K562 (cell line): ENCODE data around the gene LENEP. TPM values are rescaled to one million over a fixed set of nuclear protein-coding genes. Genes with fewer than 3 reads are reported as not detected.
A peak's percentile ranks its signal among the peaks of the same experiment; 100 is the strongest.

Source experiments
- ATAC-seq: fragments of 200-7000 bp; cut with Tn5 transposase; 3 replicates; pipeline ENCODE4 v1.9.1; 2020; ENCODE audit warnings: moderate library complexity
- BruUV-seq: library from RNA; stranded (reverse); fragments of 400-500 nt; replicated peaks from 2 replicates; lab custom pipeline; 2021; lab: Mats Ljungman, UMichigan
- CTCF ChIA-PET: fragments of 300-600 bp; formaldehyde crosslinking; extraction: SDS; loops from one replicate; lab custom pipeline; 2021; ENCODE audit warnings: low intra/inter-chr PET ratio; lab: Yijun Ruan, JAX
- POLR2A ChIA-PET: fragments of 300-600, 350-650 bp; sonication (Branson Sonifier 250); formaldehyde crosslinking; extraction: SDS; loops from one replicate; lab custom pipeline; 2021; ENCODE audit warnings: antibody characterized with exemption, inconsistent platforms; lab: Yijun Ruan, JAX
- DNase-seq, 4 experiments: peaks; one replicate each; pipeline versions ENCODE4 v3.0.0 to v3.0.0-alpha.2; 2011 to 2018; ENCODE audit warnings: low spot score in 3 of 4, mixed read lengths in 3 of 4; ENCODE audit errors: extremely low read depth in 1 of 4
- FAIRE-seq: peaks from 2 replicates; lab custom pipeline; 2011; peaks lifted over from hg19 to GRCh38; lab: Jason Lieb, UNC
- H2AFZ ChIP-seq: 2 replicates; pipeline ENCODE4 v1.6.0; 2011; ENCODE audit warnings: low read depth, low read length, control low read depth, inconsistent platforms
- H3K27ac ChIP-seq: fragments of 200-600 bp; 3 replicates; pipeline ENCODE4 v1.8.0; 2011; ENCODE audit warnings: low read depth, mild to moderate bottlenecking, control low read depth, inconsistent platforms, low read length, moderate library complexity, mixed read lengths; ENCODE audit errors: extremely low read depth
- H3K27me3 ChIP-seq, 2 experiments: fragments of 300-600 bp in 1 of 2; 2 replicates in 1 of 2; 3 replicates in 1 of 2; pipeline versions ENCODE4 v1.6.0 to v1.8.0; 2011; ENCODE audit warnings: inconsistent platforms in 2 of 2, low read length in 2 of 2, mild to moderate bottlenecking in 1 of 2, mixed read lengths in 1 of 2, moderate library complexity in 1 of 2; ENCODE audit not compliant: control insufficient read depth in 2 of 2, insufficient read depth in 2 of 2
- H3K36me3 ChIP-seq: fragments of 300-600 bp; 3 replicates; pipeline ENCODE4 v1.8.0; 2011; ENCODE audit warnings: mild to moderate bottlenecking, low read length, inconsistent platforms; ENCODE audit not compliant: control insufficient read depth, insufficient read depth
- H3K4me1 ChIP-seq, 2 experiments: fragments of 200-600 bp in 1 of 2; replicated peaks in 1 of 2; 2 replicates in 1 of 2; 3 replicates in 1 of 2; pipeline versions ENCODE4 v1.5.1 to v1.8.0; 2011; ENCODE audit warnings: inconsistent platforms in 2 of 2, low read length in 2 of 2, mild to moderate bottlenecking in 1 of 2, mixed read lengths in 1 of 2, moderate library complexity in 1 of 2; ENCODE audit not compliant: control insufficient read depth in 2 of 2, insufficient read depth in 2 of 2
- H3K4me2 ChIP-seq: 2 replicates; pipeline ENCODE4 v1.6.1; 2011; ENCODE audit warnings: low read length, control low read depth, inconsistent platforms, mixed read lengths; ENCODE audit not compliant: insufficient read depth
- H3K4me3 ChIP-seq: fragments of 200-600 bp; sonication (generic), shearing (Covaris generic); 2 replicates; pipeline ENCODE4 v1.5.1; 2016; ENCODE audit warnings: control low read depth, inconsistent platforms
- H3K79me2 ChIP-seq: fragments of 200-600 bp; 3 replicates; pipeline ENCODE4 v1.8.0; 2011; ENCODE audit warnings: low read length, inconsistent platforms; ENCODE audit not compliant: control insufficient read depth, insufficient read depth
- H3K9ac ChIP-seq, 2 experiments: 2 replicates each; pipeline versions ENCODE4 v1.6.0 to v1.6.1; 2011; ENCODE audit warnings: low read depth in 2 of 2, low read length in 2 of 2, control low read depth in 1 of 2, inconsistent platforms in 1 of 2, mild to moderate bottlenecking in 1 of 2, mixed read lengths in 1 of 2; ENCODE audit not compliant: insufficient read depth in 1 of 2
- H3K9me1 ChIP-seq: one replicate; pipeline ENCODE4 v1.6.0; 2011; ENCODE audit warnings: inconsistent platforms, mild to moderate bottlenecking, low read length, moderate library complexity; ENCODE audit not compliant: control insufficient read depth, insufficient read depth
- H3K9me3 ChIP-seq: replicated peaks from 2 replicates; pipeline ENCODE4 v1.5.1; 2011; ENCODE audit warnings: low read depth, low read length, inconsistent platforms; ENCODE audit not compliant: control insufficient read depth, insufficient read depth
- H4K20me1 ChIP-seq: replicated peaks from 2 replicates; pipeline ENCODE4 v1.6.1; 2011; ENCODE audit warnings: low read length, inconsistent platforms, mixed read lengths; ENCODE audit not compliant: control insufficient read depth, insufficient read depth
- ARID3B ChIP-seq: fragments of 250-450 bp; sonication (Bioruptor Pico); IDR thresholded peaks from 2 replicates; pipeline ENCODE4 v1.4.0; 2020; ENCODE audit warnings: borderline replicate concordance
- CREBBP ChIP-seq: IDR thresholded peaks from one replicate; pipeline ENCODE4 v1.6.1; 2012; ENCODE audit warnings: low read depth, mild to moderate bottlenecking, control low read depth, inconsistent platforms, low read length
- DIDO1 ChIP-seq: fragments of 450-650 bp; IDR thresholded peaks from 2 replicates; pipeline ENCODE4 v1.6.1; 2016; ENCODE audit warnings: low read depth, missing biosample characterization, missing genetic modification characterization
- DMBX1 ChIP-seq: fragments of 250-450 bp; sonication (Bioruptor Pico); IDR thresholded peaks from 2 replicates; pipeline ENCODE4 v1.8.0; 2022; ENCODE audit warnings: inconsistent platforms, mild to moderate bottlenecking, moderate library complexity, borderline replicate concordance
- E2F8 ChIP-seq: fragments of 450-650 bp; IDR thresholded peaks from 2 replicates; pipeline ENCODE4 v1.7.1; 2018; ENCODE audit warnings: mild to moderate bottlenecking, low read depth; ENCODE audit not compliant: partially characterized antibody
- MECOM ChIP-seq: fragments of 250-450 bp; sonication (Bioruptor Pico); IDR thresholded peaks from 2 replicates; pipeline ENCODE4 v1.8.0; 2022; ENCODE audit warnings: inconsistent platforms
- MYNN ChIP-seq, 2 experiments: sonication (generic); formaldehyde crosslinking in 1 of 2; IDR thresholded peaks; 2 replicates each; pipeline versions ENCODE4 v1.5.0 to v1.6.1; 2016 to 2020; ENCODE audit warnings: antibody characterized with exemption in 1 of 2, missing genetic modification reagents in 1 of 2
- NFYB ChIP-seq: IDR thresholded peaks from 2 replicates; pipeline ENCODE4 v1.6.1; 2011; ENCODE audit warnings: mild to moderate bottlenecking, moderate library complexity; ENCODE audit not compliant: insufficient read length; ENCODE audit errors: extremely low read depth
- PML ChIP-seq: IDR thresholded peaks from 2 replicates; pipeline ENCODE4 v1.6.1; 2012; ENCODE audit warnings: low read length, inconsistent platforms
- SMAD2 ChIP-seq: fragments of 150-350 bp; IDR thresholded peaks from 2 replicates; pipeline ENCODE4 v1.6.1; 2014; ENCODE audit warnings: low read depth, mild to moderate bottlenecking, low read length
- SMARCA5 ChIP-seq: fragments of 450-650 bp; IDR thresholded peaks from 2 replicates; pipeline ENCODE4 v1.6.1; 2016
- SRSF7 ChIP-seq: fragments of 200-400 bp; formaldehyde crosslinking; optimal IDR thresholded peaks from 2 replicates; pipeline ENCODE3; 2017; ENCODE audit warnings: mild to moderate bottlenecking, low read depth, low read length
- TEAD1 ChIP-seq, 2 experiments: fragments of 450-650 bp in 1 of 2; sonication (generic) in 1 of 2; formaldehyde crosslinking; IDR thresholded peaks; 2 replicates each; pipeline versions ENCODE4 v1.4.0 to v1.8.0; 2020 to 2022; ENCODE audit warnings: mild to moderate bottlenecking in 2 of 2, missing genetic modification reagents in 1 of 2
- THRAP3 ChIP-seq: fragments of 450-650 bp; IDR thresholded peaks from 2 replicates; pipeline ENCODE4 v1.6.1; 2016; ENCODE audit warnings: mild to moderate bottlenecking, inconsistent platforms, borderline replicate concordance
- USF1 ChIP-seq: sonication (generic); formaldehyde crosslinking; IDR thresholded peaks from 2 replicates; pipeline ENCODE4 v1.9.0; 2022; ENCODE audit warnings: mild to moderate bottlenecking, missing genetic modification reagents
- ZBTB17 ChIP-seq: fragments of 450-650 bp; formaldehyde crosslinking; IDR thresholded peaks from 2 replicates; pipeline ENCODE4 v1.4.0; 2020; ENCODE audit warnings: mild to moderate bottlenecking
- ZNF24 ChIP-seq: fragments of 450-650 bp; IDR thresholded peaks from 2 replicates; pipeline ENCODE4 v1.6.1; 2016
- WGBS: fragments of 100-300 bp; shearing (Covaris generic); methylation state at CpG from one replicate; pipeline ENCODE4 v1.1.6; 2016; ENCODE audit warnings: low coverage, mixed read lengths; ENCODE audit not compliant: insufficient coverage; ENCODE audit errors: missing lambda C conversion rate; 5-methylcytosine and 5-hydroxymethylcytosine counted together
- in situ Hi-C: fragments of 300-500 bp; cut with MboI; formaldehyde crosslinking; loops from 4 replicates; pipeline ENCODE4 v1.15.0; 2018; ENCODE audit warnings: inconsistent platforms, mixed read lengths
- intact Hi-C: fragments of 100-400 bp; cut with micrococcal nuclease; formaldehyde crosslinking; loops from 2 replicates; pipeline ENCODE4 v1.14.2; 2022
- polyA plus RNA-seq, 8 experiments: library from polyadenylated mRNA; depleted of rRNA in 4 of 8; stranded (reverse) in 5 of 8; unstranded in 3 of 8; fragments of >200 nt; fragmentation: Nextera tagmentation in 2 of 8; fragmentation: Illumina TruSeq in 1 of 8; extraction: Ambion mirVana in 2 of 8; extraction: Trizol in 1 of 8; gene quantifications; 2 replicates each; pipeline versions ENCODE4 v1.2.1 to v1.2.3, GENCODE V29; 2011 to 2014; ENCODE audit warnings: inconsistent platforms in 1 of 8, missing spikeins in 1 of 8
- total RNA-seq, 7 experiments: library from RNA; depleted of rRNA in 6 of 7; stranded (reverse); fragments of >200 nt in 6 of 7; fragmentation: Illumina TruSeq in 2 of 7; extraction: Trizol in 2 of 7; gene quantifications; 2 replicates each; pipeline versions ENCODE4 v1.2.1 to v1.2.3, GENCODE V29; 2011 to 2021; ENCODE audit warnings: low replicate concordance in 1 of 7
- TF ChIP-seq, protein P1 (sequence below): fragments of 250-450 bp; sonication (Bioruptor Pico); IDR thresholded peaks from 2 replicates; pipeline ENCODE4 v1.8.0; 2021; ENCODE audit warnings: moderate library complexity, mild to moderate bottlenecking, inconsistent platforms

LENEP gene
- total and polyA plus RNA-seq, 9 of the 15 experiments (the other 6 are each of a cell fraction or from before 2014, with no cell fraction given), result 0.23 to 0.87 (median 0.67) TPM; not detected in 5

GRCh38 chr1:154996966-154997701 lies 3.7 kb downstream of the LENEP start:
- BruUV-seq, result no TSS peak
- CTCF ChIA-PET, result interaction anchor here (1.0 to 1.1 kb wide), 2 partner anchors 35 kb away, joined by 3 read pairs; partner anchors contain the start of gene PYGO2
- ATAC-seq (no peak), FAIRE-seq (no peak), DNase-seq (no peak)
- peaks cover 10% of the 10 kb centered on the region; the same call in 2 of the 3 replicates for H3K36me3 ChIP-seq
- no peak overlapping the region for H2AFZ ChIP-seq
- WGBS, result 86% methylated on average over 15 of the region's 15 CpGs
- H3K79me2 ChIP-seq, result peaks cover 7% of the 10 kb centered on the region; the same call in 2 of the 3 replicates
- POLR2A ChIA-PET, result interaction anchor here (0.6 to 8.2 kb wide), 5 partner anchors 10 to 61 kb away, joined by 3 to 80 read pairs (median 3); partner anchors contain the start of genes CKS1B, FLAD1, PBXIP1 and PMVK
- no peak overlapping the region for H3K4me3 ChIP-seq
- no peak overlapping the region for H3K4me2 ChIP-seq
- no peaks in the 10 kb centered on the region for H4K20me1 ChIP-seq
- H3K27ac ChIP-seq, result no peak overlapping the region
- peak overlapping the region in 1 of 2 experiments; percentile 74; a peak in 1 of 4 replicates for H3K9ac ChIP-seq
- no peaks in the 10 kb centered on the region for H3K27me3 ChIP-seq
- peaks cover 6% of the 10 kb centered on the region for H3K9me1 ChIP-seq
- in situ Hi-C loops, result no loop called here
- no peaks in the 10 kb centered on the region for H3K9me3 ChIP-seq
- peaks cover 48 to 65% of the 10 kb centered on the region in 2 experiments for H3K4me1 ChIP-seq
- intact Hi-C loops, result no loop called here
- TF ChIP-seq MECOM (CRISPR knock-in tag) (no peak), NFYB (no peak), TEAD1 (CRISPR knock-in tag; IDR thresholded peaks at IDR 0.05) (no peak), THRAP3 (no peak), ZNF24 (no peak), CREBBP (no peak), DMBX1 (no peak), PML (no peak), USF1 (CRISPR knock-in tag) (no peak), SMAD2 (no peak), E2F8 (no peak), SRSF7 (no peak), ZBTB17 (CRISPR knock-in tag) (no peak), ARID3B (CRISPR knock-in tag) (no peak), DIDO1 (tag) (no peak), SMARCA5 (no peak), MYNN (IDR thresholded peaks at IDR 0.05) (no peak), MYNN (CRISPR knock-in tag; IDR thresholded peaks at IDR 0.05) (no peak)
- TF ChIP-seq, protein P1, sequence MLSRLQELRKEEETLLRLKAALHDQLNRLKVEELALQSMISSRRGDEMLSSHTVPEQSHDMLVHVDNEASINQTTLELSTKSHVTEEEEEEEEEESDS, result no peak
